Forelimb muscle (tissue), 1 donor: Measurements from ENCODE around the gene MAPKAP1. TPM values are rescaled to one million over a fixed set of nuclear protein-coding genes. Genes with fewer than 3 reads are reported as not detected.

Experiments
- DNase-seq: peaks from one replicate; pipeline ENCODE4 v3.0.0-alpha.2; 2013; ENCODE audit warnings: low read depth
- polyA plus RNA-seq: library from polyadenylated mRNA; unstranded; fragments of 120-200 nt; gene quantifications from one replicate; pipeline ENCODE4 v1.2.1, GENCODE V29; 2013; ENCODE audit not compliant: insufficient read length

The MAPKAP1 gene
- polyA plus RNA-seq, 1 donor: 67.7 TPM

- no peak for DNase-seq
Observed at GRCh38 chr9:125642311-125642710, 64.7 kb downstream of the MAPKAP1 start.

GRCh38 chr9:125639057-125639456 lies 68.0 kb downstream of the MAPKAP1 start:
- no peak for DNase-seq

- no peak for DNase-seq
Observed at GRCh38 chr9:125638239-125639045, 68.6 kb downstream of the MAPKAP1 start.

DNA sequence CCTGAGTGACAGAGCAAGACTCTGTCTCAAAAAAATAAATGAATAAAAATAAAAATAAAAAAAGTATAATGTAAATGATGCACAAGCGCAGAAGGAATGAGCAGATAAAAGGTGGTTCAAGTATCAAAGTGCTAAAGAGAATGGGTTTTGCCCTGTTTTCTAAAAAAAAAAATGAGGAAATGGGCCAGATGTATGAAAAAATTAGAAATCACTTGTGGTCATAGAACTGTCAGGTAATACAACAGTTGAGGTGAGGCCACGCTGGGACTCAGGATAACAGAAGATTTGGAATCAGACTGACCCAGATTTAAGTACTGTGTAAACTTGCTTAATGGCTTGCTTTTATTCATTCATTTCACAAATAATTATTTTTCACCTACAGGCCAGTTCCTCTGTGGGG lies 69.8 kb downstream of the MAPKAP1 start:
- no peak for DNase-seq

- DNase-seq: no peak
Observed at GRCh38 chr9:125635888-125636287, 71.1 kb downstream of the MAPKAP1 start.

GRCh38 chr9:125634040-125634717 lies 72.8 kb downstream of the MAPKAP1 start:
- no peak for DNase-seq

DNA sequence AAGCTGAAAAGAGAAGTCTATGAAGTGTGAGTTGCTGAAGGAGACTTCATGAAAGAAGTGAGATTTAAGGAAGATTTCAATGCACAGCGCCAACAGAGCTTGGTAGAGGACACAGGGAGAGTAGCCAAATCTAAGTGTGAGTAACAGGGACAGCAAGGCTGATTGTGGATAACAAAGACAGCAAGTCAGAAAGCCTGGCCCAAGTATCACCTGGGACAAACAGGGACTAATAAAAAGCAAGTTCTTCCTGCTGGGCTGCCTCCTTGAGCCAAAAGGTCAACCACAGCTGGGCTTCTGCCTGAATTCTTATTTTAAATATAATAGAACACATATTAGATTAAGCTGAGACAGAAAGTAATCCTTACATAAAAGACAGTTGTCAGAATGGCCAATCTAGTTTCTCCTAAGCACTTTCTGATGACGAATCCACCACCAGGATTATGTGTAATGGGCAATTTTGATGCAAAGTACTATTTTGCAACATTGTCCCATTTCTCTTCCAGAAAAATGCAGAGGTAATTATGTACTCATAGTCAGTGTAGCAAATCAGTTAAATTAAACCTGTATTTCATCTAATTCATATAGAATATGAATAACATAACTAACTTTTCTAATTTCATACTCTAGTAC lies 73.8 kb downstream of the MAPKAP1 start:
- DNase-seq: no peak

DNA sequence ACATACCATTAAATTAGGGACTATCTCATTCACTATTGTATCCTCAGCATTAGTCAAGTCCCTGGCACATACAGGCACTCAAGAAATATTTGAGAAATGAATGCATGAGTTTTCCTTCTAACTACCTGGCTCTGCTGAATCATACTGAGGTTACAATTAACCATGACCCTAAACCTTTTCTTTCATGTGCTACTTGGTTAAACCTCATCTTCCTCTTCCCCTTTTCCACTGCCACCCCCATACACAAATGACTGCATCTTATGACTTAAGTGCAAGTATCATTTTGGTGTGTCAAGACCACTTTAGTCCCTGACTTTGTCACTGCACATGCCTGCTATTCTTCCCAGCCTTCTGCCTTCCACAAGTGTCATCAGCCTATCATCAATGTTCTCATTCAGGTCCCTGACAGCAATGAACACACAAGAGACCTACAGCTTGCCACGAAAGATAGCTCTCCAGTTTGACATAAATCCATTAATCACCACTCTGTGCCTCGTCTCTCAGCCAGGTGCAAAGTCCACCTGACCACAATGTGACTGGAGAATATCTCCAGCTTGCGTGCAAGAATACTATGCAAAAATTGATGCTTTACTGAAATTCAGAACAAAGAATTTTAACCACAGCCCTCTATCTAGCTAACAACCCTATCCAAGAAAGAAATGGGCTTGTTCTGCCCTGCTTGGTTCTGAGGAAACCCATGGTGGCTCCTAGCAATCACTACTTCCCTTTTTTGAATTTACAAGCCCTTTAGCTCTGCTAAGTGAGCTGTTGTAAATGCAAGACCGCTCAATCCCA lies 74.5 kb downstream of the MAPKAP1 start:
- DNase-seq: no peak

DNA sequence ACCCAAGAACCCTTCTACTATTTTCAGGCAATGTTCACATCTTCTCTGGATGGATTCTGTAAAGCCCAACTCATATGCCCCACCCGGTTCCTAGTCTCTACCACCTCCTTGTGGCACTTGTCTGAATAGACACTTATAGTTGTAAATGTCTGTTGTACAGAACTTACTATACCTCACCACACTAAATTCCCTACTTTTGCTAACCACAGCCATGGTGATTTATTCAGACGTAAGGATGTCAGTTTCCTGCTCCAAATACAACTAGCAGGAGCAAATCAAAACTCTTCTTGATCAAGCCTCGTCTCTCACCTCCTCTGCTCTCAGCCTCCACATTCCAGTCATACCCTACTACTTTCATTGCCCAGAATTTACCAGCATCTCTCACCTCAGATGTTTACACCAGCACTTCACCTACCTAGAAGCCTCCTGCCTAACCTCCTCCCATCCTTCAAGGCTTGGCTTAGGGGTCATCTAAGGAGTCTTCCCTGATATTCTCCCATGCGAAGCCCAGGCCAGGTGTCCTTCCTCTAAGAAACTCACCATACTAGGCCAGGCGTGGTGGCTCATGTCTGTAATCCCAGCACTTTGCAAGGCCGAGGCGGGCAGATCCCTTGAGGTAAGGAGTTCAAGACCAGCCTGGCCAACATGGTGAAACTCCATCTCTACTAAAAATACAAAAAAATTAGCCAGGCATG lies 75.5 kb downstream of the MAPKAP1 start:
- DNase-seq: no peak

GRCh38 chr9:125630436-125630835 lies 76.6 kb downstream of the MAPKAP1 start:
- DNase-seq: no peak

DNA sequence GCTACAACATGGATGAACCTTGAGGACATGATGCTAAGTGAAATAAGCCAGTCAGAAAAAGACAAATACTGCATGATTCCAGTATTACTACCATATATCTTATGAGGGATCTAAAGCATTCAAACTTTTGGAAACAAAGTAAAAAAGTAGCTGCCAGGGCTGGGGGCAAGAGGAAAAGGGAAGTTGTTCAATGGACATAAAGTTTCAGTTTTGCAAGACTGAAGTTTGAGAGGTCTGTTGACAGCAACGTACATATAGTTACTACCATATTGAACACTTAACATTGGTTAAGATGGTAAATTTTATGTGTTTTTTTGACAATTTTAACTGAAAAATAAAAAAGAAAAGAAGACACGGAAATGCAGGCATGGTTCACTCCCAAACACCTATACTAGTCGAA lies 77.6 kb downstream of the MAPKAP1 start:
- no peak for DNase-seq

GRCh38 chr9:125626187-125626586 lies 80.8 kb downstream of the MAPKAP1 start:
- no peak for DNase-seq

DNA sequence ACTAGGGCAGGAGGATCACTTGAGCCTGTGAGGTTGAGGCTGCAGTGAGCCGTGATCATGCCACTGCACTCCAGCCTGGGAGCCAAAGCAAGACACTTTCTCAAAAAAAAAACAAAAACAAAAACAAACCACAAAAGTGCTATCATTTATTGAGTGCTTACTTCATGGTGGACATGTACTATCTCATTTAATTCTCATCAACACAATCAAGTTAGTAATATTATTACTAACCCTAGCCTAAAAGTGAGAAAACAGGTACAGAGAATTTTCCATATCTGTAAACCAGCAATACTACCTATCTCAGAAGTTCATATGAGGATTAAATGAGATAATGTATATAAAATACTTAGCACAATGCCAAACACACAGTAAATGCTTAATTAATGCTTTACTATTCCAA lies 85.8 kb downstream of the MAPKAP1 start:
- no peak for DNase-seq

DNA sequence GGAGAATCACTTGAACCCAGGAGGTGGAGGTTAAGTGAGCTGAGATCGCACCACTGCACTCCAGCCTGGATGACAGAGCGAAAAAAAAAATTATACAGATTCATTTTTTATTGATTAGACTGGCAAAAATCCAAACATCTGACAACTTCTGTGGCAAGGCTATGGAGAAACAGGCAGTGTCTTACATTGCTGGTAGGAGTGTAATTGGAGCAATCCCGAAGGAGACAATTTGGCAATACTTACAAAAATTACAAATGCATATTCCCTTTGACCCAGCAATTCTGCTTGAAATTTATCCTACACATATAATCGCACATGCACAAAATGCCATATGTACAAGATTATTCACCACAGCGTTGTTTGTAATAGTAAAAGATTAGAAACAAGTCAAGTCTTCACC lies 86.8 kb downstream of the MAPKAP1 start:
- no peak for DNase-seq

DNA sequence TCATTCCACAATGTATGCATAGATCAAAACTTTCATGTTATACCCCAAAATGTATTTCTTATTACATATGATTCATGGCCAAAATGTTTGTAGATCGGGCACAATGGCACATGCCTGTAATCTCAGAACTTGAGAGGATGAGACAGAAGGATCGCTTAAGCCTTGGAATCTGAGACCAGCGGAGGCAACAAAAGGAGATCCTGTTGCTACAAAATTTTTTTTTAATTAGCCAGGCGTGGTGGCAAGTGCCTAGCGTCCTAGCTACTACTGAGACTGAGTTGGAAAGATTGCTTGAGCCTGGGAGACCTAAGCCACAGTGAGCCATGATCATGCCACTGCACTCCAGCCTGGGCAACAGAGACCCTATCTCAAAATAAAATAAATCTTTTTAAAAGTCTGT lies 89.9 kb downstream of the MAPKAP1 start:
- DNase-seq: no peak

DNA sequence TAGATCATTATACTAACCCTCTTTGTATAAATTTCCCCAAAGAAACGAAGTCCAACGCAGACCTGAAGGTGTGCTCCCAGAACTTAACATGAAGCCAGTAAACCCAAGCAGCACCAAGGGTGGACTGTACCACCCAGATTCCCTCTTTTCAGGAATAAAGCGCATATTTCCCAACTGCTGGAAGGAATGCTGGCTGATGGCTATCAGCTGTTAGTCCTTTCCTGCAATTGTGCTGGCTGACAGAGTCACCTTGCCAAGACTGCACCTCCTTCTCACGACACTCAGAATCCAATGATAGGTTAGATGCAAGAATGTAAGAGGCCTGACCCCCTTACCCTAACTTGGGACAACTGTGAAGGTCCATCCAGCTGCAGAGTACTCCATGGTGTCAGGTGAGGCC lies 93.9 kb downstream of the MAPKAP1 start:
- no peak for DNase-seq

DNA sequence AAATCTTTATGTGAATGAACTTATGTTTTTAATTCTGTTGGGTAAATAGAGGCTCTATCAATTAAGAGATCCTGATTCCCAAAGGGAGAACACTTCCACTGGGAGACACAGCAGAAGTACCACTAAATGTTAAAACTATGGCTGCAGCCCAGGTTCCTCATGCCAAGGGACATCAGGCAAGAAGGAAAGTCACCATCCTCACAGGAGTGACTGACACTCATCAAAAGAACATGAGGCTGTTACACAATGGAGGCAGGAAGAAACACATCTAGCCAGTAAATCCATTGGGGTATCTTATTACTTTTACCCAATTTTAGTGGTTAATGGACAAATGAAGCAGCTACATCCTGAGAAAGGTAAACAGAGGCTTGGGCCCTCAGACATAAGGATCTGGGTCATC lies 94.4 kb downstream of the MAPKAP1 start:
- no peak for DNase-seq

- no peak for DNase-seq
Observed at GRCh38 chr9:125611121-125611765, 95.8 kb downstream of the MAPKAP1 start.

DNA sequence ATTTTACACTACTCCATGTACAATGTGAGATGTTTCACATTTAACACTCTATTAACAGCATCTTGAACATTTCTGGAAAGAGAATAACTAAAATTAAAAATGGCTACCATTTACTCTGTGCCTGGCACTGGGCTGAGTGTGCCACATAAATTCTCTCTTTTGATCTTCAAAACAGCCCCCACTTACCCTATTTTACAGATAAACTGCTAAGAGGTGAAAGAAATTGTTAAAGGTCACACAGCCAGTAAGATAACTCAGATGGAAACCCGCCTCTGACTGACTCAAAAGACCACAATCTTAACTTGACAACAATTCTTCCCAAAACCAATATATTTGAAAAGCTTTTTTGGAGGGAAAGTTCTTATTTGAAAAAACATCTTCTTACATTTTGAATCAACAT lies 97.3 kb downstream of the MAPKAP1 start:
- no peak for DNase-seq

DNA sequence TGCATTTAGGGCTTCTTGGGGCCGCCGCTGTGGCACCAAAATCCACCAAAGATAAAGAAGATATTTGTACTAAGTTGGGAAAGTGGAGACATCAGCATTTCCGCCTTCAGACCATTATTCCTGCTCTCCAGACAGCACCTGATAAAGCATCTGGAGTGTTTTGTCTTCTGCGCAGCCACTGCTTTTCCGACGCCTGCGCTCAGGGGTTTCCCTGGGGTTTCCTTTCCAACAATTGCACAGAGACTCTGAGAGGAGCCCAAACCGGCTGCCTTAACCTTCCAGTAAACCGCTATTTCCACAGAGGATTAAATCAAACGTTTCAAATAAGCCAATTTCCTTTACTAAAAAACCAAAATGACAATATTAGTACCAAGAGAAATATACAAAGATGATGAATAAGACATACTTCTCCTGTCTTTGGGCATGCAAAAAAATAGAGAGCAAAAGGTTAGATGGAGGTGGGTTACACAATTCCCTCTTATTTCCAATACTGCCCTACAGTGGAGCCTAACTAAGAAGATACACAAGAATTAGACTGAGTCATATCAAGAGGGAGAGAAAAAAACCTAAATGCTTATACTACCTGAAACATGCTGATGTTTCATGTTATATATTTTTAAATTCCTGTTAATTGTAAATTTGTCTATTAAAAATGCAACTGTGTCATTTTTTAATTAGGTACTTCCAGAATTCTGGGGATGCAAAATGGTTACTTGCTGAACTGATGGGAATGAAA lies 98.4 kb downstream of the MAPKAP1 start:
- no peak for DNase-seq
